MM.1S (cell line): ENCODE results near the gene SDF4.

ENCODE experiments used
- DNase-seq: peaks from one replicate; pipeline ENCODE4 v3.0.0-alpha.2; 2015
- H2AFZ ChIP-seq: fragments of 300-600 bp; sonication (generic); 2 replicates; pipeline ENCODE4 v1.6.0; 2016; ENCODE audit warnings: antibody characterized with exemption, low read length
- H3F3A ChIP-seq: fragments of 300-600 bp; sonication (generic); 2 replicates; pipeline ENCODE4 v1.6.1; 2016; ENCODE audit warnings: mild to moderate bottlenecking, antibody characterized with exemption, low read length, moderate library complexity, mixed read lengths; ENCODE audit not compliant: insufficient read depth
- H3K27ac ChIP-seq: fragments of 300-600 bp; sonication (generic); 2 replicates; pipeline ENCODE4 v1.5.1; 2016; ENCODE audit warnings: mild to moderate bottlenecking, low read length
- H3K27me3 ChIP-seq: fragments of 300-600 bp; sonication (generic); replicated peaks from 2 replicates; pipeline ENCODE4 v1.6.0; 2016; ENCODE audit warnings: low read length; ENCODE audit not compliant: insufficient read depth
- H3K36me3 ChIP-seq: fragments of 300-600 bp; sonication (generic); replicated peaks from 2 replicates; pipeline ENCODE4 v1.6.1; 2016; ENCODE audit warnings: mild to moderate bottlenecking, low read length, mixed read lengths; ENCODE audit not compliant: insufficient read depth
- H3K4me1 ChIP-seq: fragments of 300-600 bp; sonication (generic); 2 replicates; pipeline ENCODE4 v1.6.1; 2016; ENCODE audit warnings: low read length, mixed read lengths
- H3K4me2 ChIP-seq: fragments of 300-600 bp; sonication (generic); 2 replicates; pipeline ENCODE4 v1.6.0; 2016; ENCODE audit warnings: low read depth, low read length
- H3K4me3 ChIP-seq: fragments of 300-600 bp; sonication (generic); 2 replicates; pipeline ENCODE4 v1.5.1; 2016; ENCODE audit warnings: low read length, mixed read lengths
- H3K79me2 ChIP-seq: fragments of 300-600 bp; sonication (generic); 2 replicates; pipeline ENCODE4 v1.6.1; 2016; ENCODE audit warnings: mixed run types, low read length, mixed read lengths
- H3K9ac ChIP-seq: fragments of 300-600 bp; sonication (generic); 2 replicates; pipeline ENCODE4 v1.6.1; 2016; ENCODE audit warnings: low read length, mixed read lengths
- H3K9me2 ChIP-seq: fragments of 300-600 bp; sonication (generic); replicated peaks from 2 replicates; pipeline ENCODE4 v1.6.1; 2016; ENCODE audit warnings: mild to moderate bottlenecking, low read length, mixed read lengths; ENCODE audit not compliant: insufficient read depth
- H3K9me3 ChIP-seq: fragments of 300-600 bp; sonication (generic); replicated peaks from 2 replicates; pipeline ENCODE4 v1.6.1; 2016; ENCODE audit warnings: mild to moderate bottlenecking, low read length, mixed read lengths; ENCODE audit not compliant: insufficient read depth
- H4K20me1 ChIP-seq: fragments of 300-600 bp; sonication (generic); 2 replicates; pipeline ENCODE4 v1.6.1; 2016; ENCODE audit warnings: mild to moderate bottlenecking, low read length, moderate library complexity, mixed read lengths; ENCODE audit not compliant: insufficient read depth
- CTCF ChIP-seq: fragments of 300-600 bp; sonication (generic); IDR thresholded peaks from 2 replicates; pipeline ENCODE4 v1.5.1; 2016; ENCODE audit warnings: antibody characterized with exemption, low read length, mixed read lengths
- EZH2 ChIP-seq: fragments of 300-600 bp; sonication (generic); optimal IDR thresholded peaks from 2 replicates; pipeline ENCODE3; 2017; ENCODE audit warnings: low read depth, mild to moderate bottlenecking, antibody characterized with exemption, low read length, mixed read lengths
- EZH2phosphoT487 ChIP-seq: fragments of 300-600 bp; sonication (generic); IDR thresholded peaks from 2 replicates; pipeline ENCODE4 v1.6.1; 2018; ENCODE audit warnings: antibody characterized with exemption, low read length

The SDF4 gene

GRCh38 chr1:1198423-1199140 lies 33.2 kb downstream of the SDF4 start:
- Histone ChIP-seq H3F3A (no peaks in the 10 kb centered on the region), H3K27me3 (peaks cover 64% of the 10 kb centered on the region), H2AFZ (no peak overlapping the region), H4K20me1 (no peaks in the 10 kb centered on the region), H3K9me2 (no peaks in the 10 kb centered on the region), H3K36me3 (no peaks in the 10 kb centered on the region), H3K9me3 (no peaks in the 10 kb centered on the region), H3K4me2 (no peak overlapping the region), H3K79me2 (no peaks in the 10 kb centered on the region), H3K9ac (no peak overlapping the region), H3K27ac (no peak overlapping the region), H3K4me1 (no peaks in the 10 kb centered on the region), H3K4me3 (no peak overlapping the region)
- no peak for TF ChIP-seq CTCF
- no peak for TF ChIP-seq EZH2phosphoT487
- no peak for TF ChIP-seq EZH2
- no peak for DNase-seq

- H3F3A ChIP-seq, result no peaks in the 10 kb centered on the region
- H2AFZ ChIP-seq, result no peak overlapping the region
- no peak for TF ChIP-seq EZH2phosphoT487
- no peak for TF ChIP-seq EZH2
- no peak for TF ChIP-seq CTCF
- no peaks in the 10 kb centered on the region for H4K20me1 ChIP-seq
- no peaks in the 10 kb centered on the region for H3K36me3 ChIP-seq
- no peak for DNase-seq
- H3K79me2 ChIP-seq, result no peaks in the 10 kb centered on the region
- H3K27ac ChIP-seq, result no peak overlapping the region
- no peak overlapping the region for H3K4me3 ChIP-seq
- H3K4me2 ChIP-seq, result no peak overlapping the region
- no peaks in the 10 kb centered on the region for H3K4me1 ChIP-seq
- H3K9me3 ChIP-seq, result no peaks in the 10 kb centered on the region
- no peaks in the 10 kb centered on the region for H3K9me2 ChIP-seq
- H3K9ac ChIP-seq, result no peak overlapping the region
- peaks cover 62% of the 10 kb centered on the region for H3K27me3 ChIP-seq
Measured at GRCh38 chr1:1197551-1198422, 34.0 kb downstream of the SDF4 start.

GRCh38 chr1:1197188-1197500 lies 34.7 kb downstream of the SDF4 start:
- Histone ChIP-seq H3K9me3 (no peaks in the 10 kb centered on the region), H4K20me1 (no peaks in the 10 kb centered on the region), H3K4me3 (no peak overlapping the region), H3K9ac (no peak overlapping the region), H3K4me1 (no peaks in the 10 kb centered on the region), H3K36me3 (no peaks in the 10 kb centered on the region), H2AFZ (no peak overlapping the region), H3F3A (no peaks in the 10 kb centered on the region), H3K27me3 (peaks cover 67% of the 10 kb centered on the region), H3K4me2 (no peak overlapping the region), H3K79me2 (no peaks in the 10 kb centered on the region), H3K9me2 (no peaks in the 10 kb centered on the region), H3K27ac (no peak overlapping the region)
- no peak for DNase-seq
- TF ChIP-seq EZH2phosphoT487 (no peak), CTCF (no peak), EZH2 (no peak)
